ENCODE results near the gene SLC16A3. TPM values are rescaled to one million over a fixed set of nuclear protein-coding genes. Genes with fewer than 3 reads are reported as not detected.

Gene SLC16A3
- total and polyA plus RNA-seq, 2 of the 4 experiments (the other 2 are of a cell fraction): 49.1 to 181 TPM

DNA sequence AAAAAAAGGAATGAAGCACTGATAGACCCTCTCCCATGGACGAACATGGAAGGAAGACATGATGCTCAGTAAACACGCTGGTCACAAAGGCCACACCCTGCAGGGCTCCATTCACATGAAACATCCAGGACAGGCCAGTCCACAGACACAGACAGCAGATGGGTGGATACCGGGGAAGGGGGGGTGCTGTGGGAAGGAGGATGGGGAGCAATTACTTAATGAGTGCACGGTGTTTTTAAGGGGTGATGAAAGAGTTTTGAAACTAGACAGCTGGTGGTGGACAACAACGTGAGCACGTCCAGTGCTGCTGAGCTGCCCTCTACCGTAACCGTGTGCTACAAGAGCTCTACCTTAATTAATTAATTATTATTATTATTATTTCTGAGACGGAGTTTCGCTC lies 6.0 kb upstream of the SLC16A3 start:
- Histone ChIP-seq H3K79me1 (ENCODE audit: low read depth in 1 of 2, low read length in 2 of 2) (peaks cover 9 to 50% of the 10 kb centered on the region in 2 experiments; a peak in 3 of 4 replicates), H3K4me2 (ENCODE audit: low read depth, low read length) (no peak overlapping the region), H3K56ac (ENCODE audit: extremely low read depth, insufficient read depth, low read length) (no peak overlapping the region), H3K9me1 (ENCODE audit: insufficient read depth, low read length) (peaks cover 10% of the 10 kb centered on the region), H4K91ac (ENCODE audit: insufficient read depth, low read depth, low read length) (no peak overlapping the region), H3K18ac (ENCODE audit: low read depth, low read length) (no peak overlapping the region), H3K36me3 (ENCODE audit: control insufficient read depth, insufficient read depth, low read length) (no peaks in the 10 kb centered on the region), H3K4me1 (ENCODE audit: control insufficient read depth, insufficient read depth, low read length) (peaks cover 14% of the 10 kb centered on the region), H3K9me3 (ENCODE audit: control insufficient read depth, insufficient read depth, low read length) (no peaks in the 10 kb centered on the region), H2BK15ac (ENCODE audit: low read depth, low read length) (no peak overlapping the region), H3K27ac (ENCODE audit: insufficient read depth, low read length) (no peak overlapping the region), H3K14ac (replicated peaks; ENCODE audit: low read depth, low read length) (no peak overlapping the region), H4K8ac (ENCODE audit: low read depth in 2 of 2, low read length in 2 of 2) (no peak overlapping the region), H2AK9ac (replicated peaks; ENCODE audit: low read depth, low read length, poor library complexity) (no peak overlapping the region), H3K4ac (ENCODE audit: low read depth, low read length) (no peak overlapping the region), H2BK20ac (ENCODE audit: low read depth, low read length) (no peak overlapping the region), H3K23ac (ENCODE audit: low read depth, low read length) (no peak overlapping the region), H3K4me3 (ENCODE audit: insufficient read depth, low read depth, low read length) (no peak overlapping the region), H2AFZ (replicated peaks; ENCODE audit: low read length, poor library complexity) (no peak overlapping the region), H2AK5ac (ENCODE audit: low read depth, low read length) (no peak overlapping the region; the same call in 1 of the 2 replicates), H4K20me1 (ENCODE audit: insufficient read depth, low read length) (no peaks in the 10 kb centered on the region), H3K27me3 (ENCODE audit: control insufficient read depth, insufficient read depth, low read length) (no peaks in the 10 kb centered on the region), H4K5ac (ENCODE audit: low read depth, low read length) (no peak overlapping the region), H2BK5ac (ENCODE audit: low read depth, low read length, poor library complexity, severe bottlenecking) (no peak overlapping the region), H2BK120ac (ENCODE audit: low read depth, low read length) (no peak overlapping the region), H3K9ac (ENCODE audit: low read depth, low read length) (no peak overlapping the region)
- no peak for TF ChIP-seq CHD1 (IDR thresholded peaks at IDR 0.05; ENCODE audit: low read depth, low read length)
- no peak for TF ChIP-seq FOS (IDR thresholded peaks at IDR 0.05; ENCODE audit: low read depth, low read length)
- no peak for TF ChIP-seq RAD21 (IDR thresholded peaks at IDR 0.05; ENCODE audit: low read length)
- no peak for TF ChIP-seq MAFK (IDR thresholded peaks at IDR 0.05; ENCODE audit: low read depth, low read length)
- no peak for TF ChIP-seq RCOR1 (IDR thresholded peaks at IDR 0.05; ENCODE audit: insufficient replicate concordance, low read length)
- TF ChIP-seq, protein P1, sequence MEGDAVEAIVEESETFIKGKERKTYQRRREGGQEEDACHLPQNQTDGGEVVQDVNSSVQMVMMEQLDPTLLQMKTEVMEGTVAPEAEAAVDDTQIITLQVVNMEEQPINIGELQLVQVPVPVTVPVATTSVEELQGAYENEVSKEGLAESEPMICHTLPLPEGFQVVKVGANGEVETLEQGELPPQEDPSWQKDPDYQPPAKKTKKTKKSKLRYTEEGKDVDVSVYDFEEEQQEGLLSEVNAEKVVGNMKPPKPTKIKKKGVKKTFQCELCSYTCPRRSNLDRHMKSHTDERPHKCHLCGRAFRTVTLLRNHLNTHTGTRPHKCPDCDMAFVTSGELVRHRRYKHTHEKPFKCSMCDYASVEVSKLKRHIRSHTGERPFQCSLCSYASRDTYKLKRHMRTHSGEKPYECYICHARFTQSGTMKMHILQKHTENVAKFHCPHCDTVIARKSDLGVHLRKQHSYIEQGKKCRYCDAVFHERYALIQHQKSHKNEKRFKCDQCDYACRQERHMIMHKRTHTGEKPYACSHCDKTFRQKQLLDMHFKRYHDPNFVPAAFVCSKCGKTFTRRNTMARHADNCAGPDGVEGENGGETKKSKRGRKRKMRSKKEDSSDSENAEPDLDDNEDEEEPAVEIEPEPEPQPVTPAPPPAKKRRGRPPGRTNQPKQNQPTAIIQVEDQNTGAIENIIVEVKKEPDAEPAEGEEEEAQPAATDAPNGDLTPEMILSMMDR (conservative IDR thresholded peaks at IDR 0.05; ENCODE audit: low read depth, low read length): no peak
- TF ChIP-seq BHLHE40 (IDR thresholded peaks at IDR 0.05; ENCODE audit: low read depth, low read length): no peak
- TF ChIP-seq NFE2L2 (IDR thresholded peaks at IDR 0.05; ENCODE audit: low read depth, low read length): no peak
- TF ChIP-seq, protein P2, sequence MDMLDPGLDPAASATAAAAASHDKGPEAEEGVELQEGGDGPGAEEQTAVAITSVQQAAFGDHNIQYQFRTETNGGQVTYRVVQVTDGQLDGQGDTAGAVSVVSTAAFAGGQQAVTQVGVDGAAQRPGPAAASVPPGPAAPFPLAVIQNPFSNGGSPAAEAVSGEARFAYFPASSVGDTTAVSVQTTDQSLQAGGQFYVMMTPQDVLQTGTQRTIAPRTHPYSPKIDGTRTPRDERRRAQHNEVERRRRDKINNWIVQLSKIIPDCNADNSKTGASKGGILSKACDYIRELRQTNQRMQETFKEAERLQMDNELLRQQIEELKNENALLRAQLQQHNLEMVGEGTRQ (IDR thresholded peaks at IDR 0.05; ENCODE audit: low read depth, low read length): no peak
- TF ChIP-seq MXI1 (IDR thresholded peaks at IDR 0.05; ENCODE audit: borderline replicate concordance, low read depth, low read length): no peak
- CTCF ChIA-PET: no interaction called here
- in situ Hi-C loops (cut with MboI; ENCODE audit: low sequenced_read_pairs): no loop called here
- intact Hi-C loops (cut with micrococcal nuclease): no loop called here
- POLR2A ChIA-PET (ENCODE audit: unreplicated experiment): no interaction called here
- no CpG with 5 or more reads among the region's 10 CpGs for WGBS, 2 experiments (ENCODE audit: extremely low coverage in 2 of 2, insufficient read length in 1 of 2)
- DNase-seq: no peak
- BruUV-seq (replicated peaks): no TSS peak
- no peak for ATAC-seq (ENCODE audit: low read depth)
- dilution Hi-C loops (cut with HindIII; ENCODE audit: low sequenced_read_pairs, unreplicated experiment): no loop called here
